ENCODE data around the gene FILIP1. TPM values are rescaled to one million over a fixed set of nuclear protein-coding genes. Genes with fewer than 3 reads are reported as not detected.

Gene FILIP1
- total RNA-seq, 1 donor from 2014 or later = 2.0 TPM

- peaks cover 8% of the 10 kb centered on the region for H3K4me1 Mint-ChIP-seq (ENCODE audit: low read depth, unreplicated experiment)
- no peak overlapping the region for H3K4me3 Mint-ChIP-seq (ENCODE audit: unreplicated experiment)
- H3K27ac ChIP-seq (ENCODE audit: low read depth, low read length) = no peak overlapping the region
Measured at GRCh38 chr6:75491291-75491690, 2.3 kb downstream of the FILIP1 start.

DNA sequence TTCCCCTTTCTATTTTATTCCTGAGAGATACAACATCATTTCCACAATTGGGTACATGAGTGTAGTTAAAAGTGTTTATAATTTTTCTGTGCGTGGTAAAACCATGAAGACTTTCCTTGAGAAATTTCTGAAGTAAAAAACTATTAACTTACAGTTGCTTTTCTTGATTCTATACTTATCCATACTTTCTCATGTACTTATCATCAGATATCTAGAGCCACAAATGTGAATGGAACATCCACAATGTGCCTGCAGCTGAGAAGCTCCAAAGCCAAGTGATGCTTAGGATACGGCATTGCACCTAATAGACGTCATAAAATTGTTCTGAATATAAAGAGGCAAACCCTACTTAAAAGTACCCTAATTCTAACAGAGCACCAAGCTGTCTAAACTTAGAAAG is 2.9 kb downstream of the FILIP1 start:
- Mint-ChIP-seq H3K4me3 (ENCODE audit: unreplicated experiment) (no peak overlapping the region), H3K27me3 (ENCODE audit: low read depth, unreplicated experiment) (no peaks in the 10 kb centered on the region), H3K4me1 (ENCODE audit: low read depth, unreplicated experiment) (peaks cover 8% of the 10 kb centered on the region), H3K36me3 (ENCODE audit: low read depth, unreplicated experiment) (no peaks in the 10 kb centered on the region), H3K9me3 (ENCODE audit: unreplicated experiment) (no peaks in the 10 kb centered on the region), H3K27ac (ENCODE audit: unreplicated experiment) (no peak overlapping the region)
- no peak overlapping the region for H2AFZ ChIP-seq (ENCODE audit: low read depth, low read length)
- TF ChIP-seq EZH2 (IDR thresholded peaks at IDR 0.05; ENCODE audit: insufficient read depth, low read length) = no peak
- TF ChIP-seq, protein P1, sequence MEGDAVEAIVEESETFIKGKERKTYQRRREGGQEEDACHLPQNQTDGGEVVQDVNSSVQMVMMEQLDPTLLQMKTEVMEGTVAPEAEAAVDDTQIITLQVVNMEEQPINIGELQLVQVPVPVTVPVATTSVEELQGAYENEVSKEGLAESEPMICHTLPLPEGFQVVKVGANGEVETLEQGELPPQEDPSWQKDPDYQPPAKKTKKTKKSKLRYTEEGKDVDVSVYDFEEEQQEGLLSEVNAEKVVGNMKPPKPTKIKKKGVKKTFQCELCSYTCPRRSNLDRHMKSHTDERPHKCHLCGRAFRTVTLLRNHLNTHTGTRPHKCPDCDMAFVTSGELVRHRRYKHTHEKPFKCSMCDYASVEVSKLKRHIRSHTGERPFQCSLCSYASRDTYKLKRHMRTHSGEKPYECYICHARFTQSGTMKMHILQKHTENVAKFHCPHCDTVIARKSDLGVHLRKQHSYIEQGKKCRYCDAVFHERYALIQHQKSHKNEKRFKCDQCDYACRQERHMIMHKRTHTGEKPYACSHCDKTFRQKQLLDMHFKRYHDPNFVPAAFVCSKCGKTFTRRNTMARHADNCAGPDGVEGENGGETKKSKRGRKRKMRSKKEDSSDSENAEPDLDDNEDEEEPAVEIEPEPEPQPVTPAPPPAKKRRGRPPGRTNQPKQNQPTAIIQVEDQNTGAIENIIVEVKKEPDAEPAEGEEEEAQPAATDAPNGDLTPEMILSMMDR (IDR thresholded peaks at IDR 0.05; ENCODE audit: insufficient read depth, low read depth, low read length) = no peak
- H3K9me3 ChIP-seq (ENCODE audit: insufficient read depth, low read depth, low read length) = no peaks in the 10 kb centered on the region
- no peak overlapping the region for H3K9ac ChIP-seq (ENCODE audit: low read length)
- FAIRE-seq (no peak), DNase-seq (ENCODE audit: low read depth) (no peak)
- no peaks in the 10 kb centered on the region for H3K79me2 ChIP-seq (ENCODE audit: insufficient read depth, low read length)
- no peaks in the 10 kb centered on the region for H3K36me3 ChIP-seq (ENCODE audit: insufficient read depth, low read length)
- no peak overlapping the region for H3K4me2 ChIP-seq (ENCODE audit: low read length)
- no peaks in the 10 kb centered on the region for H3K4me1 ChIP-seq (ENCODE audit: insufficient read depth, low read length)
- no peak overlapping the region for H3K27ac ChIP-seq (ENCODE audit: low read depth, low read length)
- no peaks in the 10 kb centered on the region for H3K27me3 ChIP-seq (ENCODE audit: insufficient read depth, low read length)
- no peak overlapping the region for H3K4me3 ChIP-seq (ENCODE audit: insufficient read depth, low read depth, low read length)
- no peaks in the 10 kb centered on the region for H4K20me1 ChIP-seq (ENCODE audit: insufficient read depth, low read length)

More at GRCh38 chr6:75491291-75491690, 2.3 kb downstream of the FILIP1 start:
- no peaks in the 10 kb centered on the region for H3K9me3 ChIP-seq (ENCODE audit: insufficient read depth, low read depth, low read length)
- H3K27me3 ChIP-seq (ENCODE audit: insufficient read depth, low read length) = no peaks in the 10 kb centered on the region
- Mint-ChIP-seq H3K27ac (ENCODE audit: unreplicated experiment) (no peak overlapping the region), H3K36me3 (ENCODE audit: low read depth, unreplicated experiment) (no peaks in the 10 kb centered on the region), H3K27me3 (ENCODE audit: low read depth, unreplicated experiment) (no peaks in the 10 kb centered on the region), H3K9me3 (ENCODE audit: unreplicated experiment) (no peaks in the 10 kb centered on the region)
- no peaks in the 10 kb centered on the region for H3K79me2 ChIP-seq (ENCODE audit: insufficient read depth, low read length)
- H3K4me3 ChIP-seq (ENCODE audit: insufficient read depth, low read depth, low read length) = no peak overlapping the region
- no peaks in the 10 kb centered on the region for H3K36me3 ChIP-seq (ENCODE audit: insufficient read depth, low read length)
- H3K4me1 ChIP-seq (ENCODE audit: insufficient read depth, low read length) = no peaks in the 10 kb centered on the region
- TF ChIP-seq EZH2 (IDR thresholded peaks at IDR 0.05; ENCODE audit: insufficient read depth, low read length) = no peak
- TF ChIP-seq, protein P1 (IDR thresholded peaks at IDR 0.05; ENCODE audit: insufficient read depth, low read depth, low read length) = no peak
- H3K4me2 ChIP-seq (ENCODE audit: low read length) = no peak overlapping the region
- FAIRE-seq (no peak), DNase-seq (ENCODE audit: low read depth) (no peak)
- no peak overlapping the region for H2AFZ ChIP-seq (ENCODE audit: low read depth, low read length)
- H4K20me1 ChIP-seq (ENCODE audit: insufficient read depth, low read length) = no peaks in the 10 kb centered on the region
- no peak overlapping the region for H3K9ac ChIP-seq (ENCODE audit: low read length)

DNA sequence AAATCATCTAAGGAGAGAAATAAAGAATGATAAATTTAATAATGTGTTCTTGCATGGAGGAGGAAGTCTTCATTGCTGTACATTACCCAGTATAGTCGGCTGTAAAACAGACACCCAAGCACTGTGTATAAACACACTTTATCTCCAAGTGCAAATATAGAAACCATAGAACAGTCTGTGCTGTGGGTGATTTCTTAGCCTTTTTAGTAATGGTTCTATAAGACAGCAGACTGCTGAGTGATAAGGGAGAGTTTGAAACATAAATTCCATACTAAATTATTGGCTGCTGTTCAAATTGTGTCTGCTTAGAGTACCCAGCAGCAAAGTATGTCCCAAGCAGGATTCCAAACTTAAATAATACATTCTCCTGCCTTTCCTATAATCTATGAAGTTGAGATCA is 4.6 kb downstream of the FILIP1 start:
- H3K79me2 ChIP-seq (ENCODE audit: insufficient read depth, low read length) = no peaks in the 10 kb centered on the region
- no peaks in the 10 kb centered on the region for H4K20me1 ChIP-seq (ENCODE audit: insufficient read depth, low read length)
- Mint-ChIP-seq H3K27me3 (ENCODE audit: low read depth, unreplicated experiment) (no peaks in the 10 kb centered on the region), H3K9me3 (ENCODE audit: unreplicated experiment) (no peaks in the 10 kb centered on the region), H3K27ac (ENCODE audit: unreplicated experiment) (no peak overlapping the region), H3K36me3 (ENCODE audit: low read depth, unreplicated experiment) (no peaks in the 10 kb centered on the region), H3K4me3 (ENCODE audit: unreplicated experiment) (no peak overlapping the region), H3K4me1 (ENCODE audit: low read depth, unreplicated experiment) (peaks cover 7% of the 10 kb centered on the region)
- no peaks in the 10 kb centered on the region for H3K36me3 ChIP-seq (ENCODE audit: insufficient read depth, low read length)
- H2AFZ ChIP-seq (ENCODE audit: low read depth, low read length) = no peak overlapping the region
- H3K27me3 ChIP-seq (ENCODE audit: insufficient read depth, low read length) = no peaks in the 10 kb centered on the region
- FAIRE-seq (no peak), DNase-seq (ENCODE audit: low read depth) (no peak)
- TF ChIP-seq EZH2 (IDR thresholded peaks at IDR 0.05; ENCODE audit: insufficient read depth, low read length) = no peak
- TF ChIP-seq, protein P1 (IDR thresholded peaks at IDR 0.05; ENCODE audit: insufficient read depth, low read depth, low read length) = no peak
- no peak overlapping the region for H3K27ac ChIP-seq (ENCODE audit: low read depth, low read length)
- no peak overlapping the region for H3K9ac ChIP-seq (ENCODE audit: low read length)
- no peak overlapping the region for H3K4me2 ChIP-seq (ENCODE audit: low read length)
- no peaks in the 10 kb centered on the region for H3K4me1 ChIP-seq (ENCODE audit: insufficient read depth, low read length)
- H3K9me3 ChIP-seq (ENCODE audit: insufficient read depth, low read depth, low read length) = no peaks in the 10 kb centered on the region
- H3K4me3 ChIP-seq (ENCODE audit: insufficient read depth, low read depth, low read length) = no peak overlapping the region
